ENCODE measurements around the gene FAR1. TPM values are rescaled to one million over a fixed set of nuclear protein-coding genes. Genes with fewer than 3 reads are reported as not detected.

The FAR1 gene
- total RNA-seq, 4 donors from 2014 or later, result 37.5 to 61.5 (median 38.8) TPM

GRCh38 chr11:13666708-13667107, 1.8 kb upstream of the FAR1 start:
- Histone ChIP-seq H3K4me1 (peaks cover 0 to 34% (median 9%) of the 10 kb centered on the region in 3 donors), H3K27ac (no peak overlapping the region), H3K9me3 (no peaks in the 10 kb centered on the region), H3K36me3 (no peaks in the 10 kb centered on the region), H3K27me3 (no peaks in the 10 kb centered on the region), H3K4me3 (no peak overlapping the region)
- ATAC-seq, result no peak
- TF ChIP-seq CTCF (IDR thresholded peaks at IDR 0.05) (no peak), POLR2A (IDR thresholded peaks at IDR 0.05) (no peak), POLR2AphosphoS5 (IDR thresholded peaks at IDR 0.05) (no peak), EP300 (IDR thresholded peaks at IDR 0.05) (no peak)

- no peak for ATAC-seq
- no peak overlapping the region for H3K27ac ChIP-seq
- H3K27me3 ChIP-seq, result no peaks in the 10 kb centered on the region
- 39 to 58% methylated on average over 3 to 5 of the region's 5 CpGs for WGBS, 2 donors (ENCODE audit: low coverage in 1 of 2)
- H3K4me3 ChIP-seq, result peak overlapping the region in 1 of 2 donors; percentile 95
- no peak for TF ChIP-seq POLR2AphosphoS5 (IDR thresholded peaks at IDR 0.05)
- no peak for TF ChIP-seq EP300 (IDR thresholded peaks at IDR 0.05)
- TF ChIP-seq CTCF (IDR thresholded peaks at IDR 0.05), result no peak
- no peak for TF ChIP-seq POLR2A (IDR thresholded peaks at IDR 0.05)
- no peaks in the 10 kb centered on the region for H3K36me3 ChIP-seq
- H3K9me3 ChIP-seq, result no peaks in the 10 kb centered on the region
- peaks cover 0 to 34% (median 9%) of the 10 kb centered on the region in 3 donors for H3K4me1 ChIP-seq
Observed at GRCh38 chr11:13667245-13667644, 1.2 kb upstream of the FAR1 start.

GRCh38 chr11:13667795-13668101, 720 bp upstream of the FAR1 start:
- ATAC-seq, result no peak
- 0% methylated on average over 6 to 9 of the region's 15 CpGs for WGBS, 2 donors (ENCODE audit: low coverage in 1 of 2)
- H3K27me3 ChIP-seq, result no peaks in the 10 kb centered on the region
- peak overlapping the region; percentile 72 to 93 (median 90) for H3K27ac ChIP-seq
- H3K4me3 ChIP-seq, result peak overlapping the region; percentile 82 to 95
- TF ChIP-seq EP300 (IDR thresholded peaks at IDR 0.05) (no peak), POLR2A (IDR thresholded peaks at IDR 0.05) (no peak), CTCF (IDR thresholded peaks at IDR 0.05) (no peak), POLR2AphosphoS5 (IDR thresholded peaks at IDR 0.05) (no peak)
- no peaks in the 10 kb centered on the region for H3K9me3 ChIP-seq
- peaks cover 0 to 34% (median 9%) of the 10 kb centered on the region in 3 donors for H3K4me1 ChIP-seq
- H3K36me3 ChIP-seq, result no peaks in the 10 kb centered on the region

DNA sequence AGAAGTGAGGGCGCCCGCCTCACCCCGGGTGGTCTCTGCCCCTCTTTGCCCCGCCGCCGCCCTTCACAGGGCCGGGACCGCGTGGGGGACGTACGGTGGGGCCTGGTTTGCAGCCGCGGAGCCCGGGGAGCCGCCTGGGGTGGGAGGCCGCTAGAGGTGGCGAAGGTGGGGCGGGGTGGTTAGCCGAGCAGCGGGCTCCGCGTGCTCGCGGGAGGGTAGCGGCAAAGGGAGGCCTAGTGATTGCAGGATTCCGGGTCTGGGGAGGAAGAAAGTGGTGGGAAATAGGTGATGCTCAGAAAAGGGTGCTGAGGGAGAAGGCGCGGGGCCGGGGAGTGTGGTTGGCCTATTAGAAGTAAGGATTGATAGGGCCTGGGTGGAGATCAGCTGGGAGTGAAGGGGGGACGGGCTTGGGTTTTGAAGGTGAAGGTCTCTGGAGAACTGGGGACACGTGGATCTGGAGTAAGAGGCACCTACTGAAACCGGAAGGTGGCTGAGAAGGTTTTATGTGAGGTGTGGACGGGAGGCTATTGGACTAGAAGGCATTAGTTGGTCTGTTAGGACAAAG, 571 bp downstream of the FAR1 start:
- peak; percentile 16 for ATAC-seq
- Histone ChIP-seq H3K9me3 (no peaks in the 10 kb centered on the region), H3K36me3 (no peaks in the 10 kb centered on the region), H3K4me1 (peaks cover 0 to 34% (median 9%) of the 10 kb centered on the region in 3 donors), H3K27me3 (no peaks in the 10 kb centered on the region), H3K27ac (peak overlapping the region; percentile 82 to 93 (median 90)), H3K4me3 (peak overlapping the region; percentile 92 to 95)
- no peak for TF ChIP-seq POLR2A (IDR thresholded peaks at IDR 0.05)
- TF ChIP-seq CTCF (IDR thresholded peaks at IDR 0.05), result peak in 1 of 4 experiments; percentile 13
- 0 to 4% methylated on average over 8 to 13 of the region's 33 CpGs for WGBS, 2 donors (ENCODE audit: low coverage in 1 of 2)

All from gastroesophageal sphincter (tissue), 4 donors.